ENCODE data around the gene KRT76.

DNA sequence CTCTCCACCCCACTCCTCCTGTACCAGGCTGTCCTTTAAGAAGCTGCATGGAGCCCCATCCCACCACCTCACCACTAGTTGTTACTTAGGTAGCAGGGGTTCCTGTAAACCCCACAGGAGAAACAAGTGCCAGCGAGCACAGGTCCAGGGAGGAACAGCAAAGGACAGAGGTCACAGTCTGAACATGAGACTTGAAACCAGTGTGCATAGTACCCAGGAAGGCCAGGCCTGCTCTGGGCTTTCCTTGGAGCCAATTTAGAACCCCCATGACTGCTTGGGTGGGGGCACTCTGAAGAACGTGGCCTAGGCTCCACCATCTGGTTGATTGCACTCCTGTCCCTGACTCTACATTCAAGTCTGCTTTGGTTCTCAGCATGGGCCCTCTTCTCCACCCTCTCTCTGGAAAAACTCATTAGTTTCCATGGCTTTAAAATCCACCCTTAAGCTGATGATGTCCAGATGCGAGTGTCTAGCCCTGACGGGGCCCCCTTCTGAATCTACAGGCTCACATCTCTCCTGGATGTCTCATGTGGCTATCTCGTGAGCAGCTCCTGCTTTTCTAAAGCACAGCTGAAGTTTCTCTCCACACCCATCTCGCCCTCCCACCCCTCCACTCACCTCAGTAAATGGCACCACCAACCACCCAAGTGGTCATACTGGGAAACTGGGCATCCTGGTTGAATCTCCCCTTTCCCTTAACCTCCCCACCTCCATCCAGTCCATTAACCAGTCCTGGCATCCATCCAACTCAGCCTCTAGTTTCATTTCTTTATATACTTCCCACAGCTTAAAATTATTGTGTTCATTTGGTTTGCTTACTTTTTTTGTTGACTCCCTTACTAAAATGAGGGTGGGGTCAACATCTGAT lies 10.4 kb upstream of the KRT76 start:
- TF ChIP-seq CTCF (conservative IDR thresholded peaks at IDR 0.05; ENCODE audit: low read depth, low read length) (no peak), EZH2phosphoT487 (IDR thresholded peaks at IDR 0.05; ENCODE audit: borderline replicate concordance, low read length) (no peak)

Measured in PC-3 (cell line).